ENCODE measurements around the gene CFP.

Gene CFP

DNA sequence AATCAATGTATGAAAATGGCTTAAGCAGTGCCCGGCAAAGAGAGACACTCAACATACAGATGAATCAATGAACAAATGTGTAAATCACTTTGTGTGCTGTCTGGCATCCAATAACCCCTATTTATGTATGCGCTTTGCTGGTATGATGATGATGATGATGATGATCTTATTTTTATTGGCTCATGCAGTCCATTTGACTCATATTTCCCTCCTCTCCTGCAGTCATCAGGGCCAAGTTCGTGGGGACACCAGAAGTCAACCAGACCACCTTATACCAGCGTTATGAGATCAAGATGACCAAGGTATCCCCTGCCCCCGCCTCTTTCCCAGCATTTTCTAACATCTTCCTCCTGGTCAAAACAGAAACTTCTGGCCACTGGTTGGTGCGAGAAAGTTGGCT is 45.0 kb downstream of the CFP start:
- DNase-seq (ENCODE audit: low read depth, low spot score) = no peak
- H3K4me3 ChIP-seq (ENCODE audit: low read depth, low read length) = peak overlapping the region; percentile 12
- in situ Hi-C loops (cut with HindIII; ENCODE audit: low sequenced_read_pairs) = no loop called here
- TF ChIP-seq, protein P1, sequence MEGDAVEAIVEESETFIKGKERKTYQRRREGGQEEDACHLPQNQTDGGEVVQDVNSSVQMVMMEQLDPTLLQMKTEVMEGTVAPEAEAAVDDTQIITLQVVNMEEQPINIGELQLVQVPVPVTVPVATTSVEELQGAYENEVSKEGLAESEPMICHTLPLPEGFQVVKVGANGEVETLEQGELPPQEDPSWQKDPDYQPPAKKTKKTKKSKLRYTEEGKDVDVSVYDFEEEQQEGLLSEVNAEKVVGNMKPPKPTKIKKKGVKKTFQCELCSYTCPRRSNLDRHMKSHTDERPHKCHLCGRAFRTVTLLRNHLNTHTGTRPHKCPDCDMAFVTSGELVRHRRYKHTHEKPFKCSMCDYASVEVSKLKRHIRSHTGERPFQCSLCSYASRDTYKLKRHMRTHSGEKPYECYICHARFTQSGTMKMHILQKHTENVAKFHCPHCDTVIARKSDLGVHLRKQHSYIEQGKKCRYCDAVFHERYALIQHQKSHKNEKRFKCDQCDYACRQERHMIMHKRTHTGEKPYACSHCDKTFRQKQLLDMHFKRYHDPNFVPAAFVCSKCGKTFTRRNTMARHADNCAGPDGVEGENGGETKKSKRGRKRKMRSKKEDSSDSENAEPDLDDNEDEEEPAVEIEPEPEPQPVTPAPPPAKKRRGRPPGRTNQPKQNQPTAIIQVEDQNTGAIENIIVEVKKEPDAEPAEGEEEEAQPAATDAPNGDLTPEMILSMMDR (IDR thresholded peaks at IDR 0.05; ENCODE audit: low read depth, low read length) = no peak

DNA sequence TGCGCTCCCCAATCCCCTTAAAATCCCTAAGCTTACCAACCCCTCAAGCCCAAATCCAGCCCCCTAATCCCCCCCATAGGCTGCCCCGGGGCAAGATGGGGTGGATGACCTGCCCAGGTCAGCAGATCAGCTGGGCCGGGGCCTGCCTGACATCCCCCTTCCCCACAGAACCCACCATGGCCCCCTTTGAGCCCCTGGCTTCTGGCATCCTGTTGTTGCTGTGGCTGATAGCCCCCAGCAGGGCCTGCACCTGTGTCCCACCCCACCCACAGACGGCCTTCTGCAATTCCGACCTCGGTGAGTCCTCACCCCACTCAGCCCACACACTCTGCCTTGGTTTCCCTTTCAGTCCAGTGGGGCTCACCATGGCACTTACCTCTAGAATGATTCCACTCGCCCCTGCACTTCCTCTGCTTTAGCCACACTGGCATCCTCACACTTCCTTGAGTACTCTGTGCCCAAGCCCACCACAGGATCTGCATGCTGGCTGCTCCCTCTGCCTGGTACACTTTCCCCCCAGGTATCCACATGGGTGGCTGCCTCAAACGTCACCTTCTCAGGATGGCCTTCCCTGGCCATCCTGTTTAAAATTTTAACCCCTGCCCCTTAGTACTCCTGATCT is 46.4 kb downstream of the CFP start:
- DNase-seq (ENCODE audit: low read depth, low spot score) = no peak
- in situ Hi-C loops (cut with HindIII; ENCODE audit: low sequenced_read_pairs) = no loop called here
- H3K4me3 ChIP-seq (ENCODE audit: low read depth, low read length) = peak overlapping the region; percentile 73
- TF ChIP-seq, protein P1 (IDR thresholded peaks at IDR 0.05; ENCODE audit: low read depth, low read length) = no peak

DNA sequence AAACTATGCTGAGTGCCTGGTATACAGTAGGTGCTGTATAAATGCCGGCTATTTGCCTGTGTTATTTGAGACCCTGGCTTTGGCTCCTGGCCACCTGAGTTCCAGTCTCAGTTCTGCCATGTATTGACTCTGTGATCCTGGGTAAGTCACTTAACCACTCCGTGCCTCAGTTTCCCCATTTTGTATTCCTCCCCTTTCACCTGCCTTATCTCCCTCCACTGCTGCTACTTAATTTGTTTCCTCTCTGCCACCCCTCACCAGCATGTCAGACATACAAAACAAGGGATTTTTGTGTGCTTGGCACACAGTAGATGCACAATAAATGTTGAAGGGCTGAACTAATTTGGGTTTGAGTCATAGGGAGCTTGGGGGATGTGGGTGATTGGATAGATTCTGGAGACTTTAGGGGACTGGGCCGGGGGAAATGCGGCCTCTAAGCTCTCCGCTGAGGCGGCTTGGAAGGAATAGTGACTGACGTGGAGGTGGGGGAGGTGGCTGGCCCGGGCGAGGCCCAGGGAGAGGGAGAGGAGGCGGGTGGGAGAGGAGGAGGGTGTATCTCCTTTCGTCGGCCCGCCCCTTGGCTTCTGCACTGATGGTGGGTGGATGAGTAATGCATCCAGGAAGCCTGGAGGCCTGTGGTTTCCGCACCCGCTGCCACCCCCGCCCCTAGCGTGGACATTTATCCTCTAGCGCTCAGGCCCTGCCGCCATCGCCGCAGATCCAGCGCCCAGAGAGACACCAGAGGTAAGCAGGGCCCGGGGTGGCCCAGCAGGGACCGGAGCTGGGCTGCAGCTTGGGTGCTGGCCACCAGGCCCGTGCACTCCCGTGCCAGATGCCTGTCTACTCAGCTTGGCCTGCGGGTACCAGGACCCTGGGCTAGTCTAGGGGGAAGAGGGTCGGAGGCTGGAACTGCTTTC is 47.7 kb downstream of the CFP start, which contains the start of gene TIMP1:
Gene TIMP1, plus strand, starts transcription at position 706 of the 917 bp plus-strand sequence. CDS start 980 bp downstream, outside the sequence.
- H3K4me3 ChIP-seq (ENCODE audit: low read depth, low read length) = peak within 1 kb of the TSS; percentile 73
- DNase-seq (ENCODE audit: low read depth, low spot score) = peak; percentile 92
- TF ChIP-seq, protein P1 (IDR thresholded peaks at IDR 0.05; ENCODE audit: low read depth, low read length) = no peak
- in situ Hi-C loops (cut with HindIII; ENCODE audit: low sequenced_read_pairs) = no loop called here

DNA sequence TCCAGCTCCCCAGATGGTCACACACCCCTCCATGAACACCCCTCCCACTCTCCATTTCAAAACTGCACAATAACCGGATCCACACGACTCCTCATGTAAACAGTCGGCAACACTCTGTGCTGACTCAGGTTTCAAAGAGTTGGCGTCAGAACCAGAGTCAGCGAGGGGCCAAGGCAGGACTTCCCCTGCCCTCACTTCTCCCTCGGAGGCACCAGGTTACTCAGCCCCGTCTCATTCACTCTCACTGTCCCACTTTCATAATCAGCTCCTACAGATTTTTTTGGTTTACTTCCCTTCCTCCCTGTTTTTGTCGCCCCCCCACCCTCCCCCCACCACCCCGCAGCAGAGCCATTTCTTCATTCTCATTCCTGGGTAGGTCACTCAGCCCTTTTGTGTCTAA is 50.2 kb downstream of the CFP start:
- H3K4me3 ChIP-seq (ENCODE audit: low read depth, low read length) = no peak overlapping the region
- in situ Hi-C loops (cut with HindIII; ENCODE audit: low sequenced_read_pairs) = no loop called here
- peak; percentile 70 for DNase-seq (ENCODE audit: low read depth, low spot score)
- TF ChIP-seq, protein P1 (IDR thresholded peaks at IDR 0.05; ENCODE audit: low read depth, low read length) = no peak

DNA sequence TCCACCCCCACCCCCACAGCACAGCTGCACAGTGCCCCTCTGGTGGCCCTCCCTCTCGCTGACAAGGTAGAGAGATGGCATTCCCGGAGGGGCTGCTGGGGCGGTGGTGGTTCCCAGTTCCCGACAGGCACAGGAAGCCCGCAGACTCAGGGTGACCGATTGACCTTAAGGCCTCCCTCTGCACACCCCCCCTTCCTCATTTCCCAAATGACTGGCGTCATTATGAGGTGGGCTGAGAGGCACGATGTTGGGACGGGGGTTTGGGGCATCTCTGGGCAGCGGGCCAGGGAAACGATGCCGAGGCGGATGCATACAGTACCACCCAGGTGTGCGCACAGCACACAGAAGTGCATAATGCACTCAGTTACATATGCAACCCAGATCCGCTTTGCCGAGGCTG is 51.0 kb downstream of the CFP start:
- in situ Hi-C loops (cut with HindIII; ENCODE audit: low sequenced_read_pairs) = no loop called here
- H3K4me3 ChIP-seq (ENCODE audit: low read depth, low read length) = no peak overlapping the region
- TF ChIP-seq, protein P1 (IDR thresholded peaks at IDR 0.05; ENCODE audit: low read depth, low read length) = no peak
- no peak for DNase-seq (ENCODE audit: low read depth, low spot score)

DNA sequence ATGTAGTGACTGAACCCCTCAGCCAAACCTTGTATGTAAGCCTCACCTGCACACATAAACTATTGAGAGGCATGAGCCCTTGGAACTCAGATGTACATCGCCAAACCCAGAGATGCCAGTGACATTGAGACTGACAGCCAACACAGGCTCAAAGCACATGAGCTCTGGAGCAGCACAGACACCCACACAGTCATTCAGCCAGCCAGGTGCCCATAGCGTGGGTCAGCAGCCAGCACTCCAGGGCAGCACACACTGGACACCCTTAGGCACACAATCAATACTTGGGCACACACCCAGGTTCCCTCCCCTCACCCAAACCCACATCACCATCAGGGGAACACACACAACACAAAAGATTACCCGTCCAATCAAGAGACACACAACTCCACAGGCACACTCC is 51.8 kb downstream of the CFP start:
- in situ Hi-C loops (cut with HindIII; ENCODE audit: low sequenced_read_pairs) = no loop called here
- H3K4me3 ChIP-seq (ENCODE audit: low read depth, low read length) = no peak overlapping the region
- no peak for DNase-seq (ENCODE audit: low read depth, low spot score)
- TF ChIP-seq, protein P1 (IDR thresholded peaks at IDR 0.05; ENCODE audit: low read depth, low read length) = no peak
